Panc1 (cell line): ENCODE data around the gene GIPC3. TPM values are rescaled to one million over a fixed set of nuclear protein-coding genes. Genes with fewer than 3 reads are reported as not detected.
"Not testable (repeated sequence)": the region's sequence is repeated elsewhere in the genome, so short reads cannot be mapped to it uniquely, and the experiment has no call there.

ENCODE experiments used
- ATAC-seq: fragments of 200-7000 bp; cut with Tn5 transposase; 2 replicates; pipeline ENCODE4 v1.9.1; 2020; ENCODE audit warnings: mild to moderate bottlenecking, moderate library complexity
- BruUV-seq: library from RNA; stranded (reverse); fragments of 400-500 nt; replicated peaks from 2 replicates; lab custom pipeline; 2021; lab: Mats Ljungman, UMichigan
- CTCF ChIA-PET: fragments of 300-600 bp; sonication (Branson Sonifier 250); formaldehyde crosslinking; loops from one replicate; lab custom pipeline; 2022; ENCODE audit warnings: antibody characterized with exemption; lab: Charles Lee
- POLR2A ChIA-PET: fragments of 300-600 bp; sonication (Branson Sonifier 250); formaldehyde crosslinking; loops from one replicate; lab custom pipeline; 2022; ENCODE audit warnings: antibody characterized with exemption; lab: Charles Lee
- DNase-seq: peaks from one replicate; pipeline ENCODE4 v3.0.0-alpha.2; 2010; ENCODE audit warnings: low read depth, low spot score
- H3K27ac ChIP-seq: 2 replicates; pipeline ENCODE4 v1.5.1; 2011; ENCODE audit warnings: mild to moderate bottlenecking, low read length, inconsistent platforms
- H3K27me3 ChIP-seq: fragments of 200-500 bp; sonication (Bioruptor generic); 2 replicates; pipeline ENCODE4 v1.6.0; 2014; ENCODE audit warnings: low read length, inconsistent platforms; ENCODE audit not compliant: control insufficient read depth, insufficient read depth
- H3K36me3 ChIP-seq: fragments of 200-500 bp; sonication (Bioruptor generic); 2 replicates; pipeline ENCODE4 v1.5.1; 2014; ENCODE audit warnings: inconsistent platforms, mild to moderate bottlenecking, low read length, moderate library complexity; ENCODE audit not compliant: control insufficient read depth, insufficient read depth
- H3K4me1 ChIP-seq: 2 replicates; pipeline ENCODE4 v1.5.1; 2011; ENCODE audit warnings: inconsistent platforms, mild to moderate bottlenecking, low read length, moderate library complexity; ENCODE audit not compliant: control insufficient read depth, insufficient read depth
- H3K4me3 ChIP-seq, 2 experiments: 2 replicates each; pipeline ENCODE4 v1.5.1; 2011 to 2012; ENCODE audit warnings: low read depth in 2 of 2, low read length in 2 of 2, mild to moderate bottlenecking in 2 of 2, inconsistent platforms in 1 of 2, moderate library complexity in 1 of 2
- H3K9me3 ChIP-seq: fragments of 200-500 bp; sonication (Bioruptor generic); 2 replicates; pipeline ENCODE4 v1.5.1; 2014; ENCODE audit warnings: low read depth, mild to moderate bottlenecking, inconsistent platforms, low read length, moderate library complexity; ENCODE audit not compliant: control insufficient read depth, insufficient read depth
- POLR2AphosphoS5 ChIP-seq: IDR thresholded peaks from 2 replicates; pipeline ENCODE4 v1.6.1; 2012; ENCODE audit warnings: mild to moderate bottlenecking, low read depth, low read length, moderate library complexity
- SIN3A ChIP-seq: IDR thresholded peaks from 2 replicates; pipeline ENCODE4 v1.6.1; 2012; ENCODE audit warnings: low read depth, mild to moderate bottlenecking, low read length, moderate library complexity, borderline replicate concordance; ENCODE audit not compliant: insufficient read depth
- TCF7L2 ChIP-seq: IDR thresholded peaks from 2 replicates; pipeline ENCODE4 v1.6.1; 2011; ENCODE audit warnings: mild to moderate bottlenecking, low read depth, low read length, inconsistent platforms
- in situ Hi-C: cut with HindIII; loops from 2 replicates; pipeline ENCODE4 v1.10.0; 2016; ENCODE audit warnings: low sequenced_read_pairs, low pct_unique_long_range_greater_than_20kb
- intact Hi-C: fragments of 100-400 bp; cut with micrococcal nuclease; formaldehyde crosslinking; loops from one replicate; pipeline ENCODE4 v1.10.0; 2022; ENCODE audit not compliant: unreplicated experiment
- total RNA-seq: library from RNA; stranded (reverse); gene quantifications from one replicate; pipeline ENCODE4 v1.2.1, GENCODE V29; 2021; ENCODE audit not compliant: unreplicated experiment
- TF ChIP-seq, protein P1 (sequence below), 2 experiments: IDR thresholded peaks; 2 replicates each; pipeline ENCODE4 v1.6.1; 2011 to 2012; ENCODE audit warnings: low read depth in 2 of 2, control low read depth in 1 of 2, low read length in 1 of 2, mild to moderate bottlenecking in 1 of 2, moderate library complexity in 1 of 2; ENCODE audit not compliant: insufficient read depth in 1 of 2
- TF ChIP-seq, protein P2 (sequence below): fragments of 450-650 bp; IDR thresholded peaks from 2 replicates; pipeline ENCODE4 v1.5.1; 2017; ENCODE audit warnings: mild to moderate bottlenecking

Gene GIPC3
- total RNA-seq, 1 experiment from 2014 or later: 0.92 TPM

DNA sequence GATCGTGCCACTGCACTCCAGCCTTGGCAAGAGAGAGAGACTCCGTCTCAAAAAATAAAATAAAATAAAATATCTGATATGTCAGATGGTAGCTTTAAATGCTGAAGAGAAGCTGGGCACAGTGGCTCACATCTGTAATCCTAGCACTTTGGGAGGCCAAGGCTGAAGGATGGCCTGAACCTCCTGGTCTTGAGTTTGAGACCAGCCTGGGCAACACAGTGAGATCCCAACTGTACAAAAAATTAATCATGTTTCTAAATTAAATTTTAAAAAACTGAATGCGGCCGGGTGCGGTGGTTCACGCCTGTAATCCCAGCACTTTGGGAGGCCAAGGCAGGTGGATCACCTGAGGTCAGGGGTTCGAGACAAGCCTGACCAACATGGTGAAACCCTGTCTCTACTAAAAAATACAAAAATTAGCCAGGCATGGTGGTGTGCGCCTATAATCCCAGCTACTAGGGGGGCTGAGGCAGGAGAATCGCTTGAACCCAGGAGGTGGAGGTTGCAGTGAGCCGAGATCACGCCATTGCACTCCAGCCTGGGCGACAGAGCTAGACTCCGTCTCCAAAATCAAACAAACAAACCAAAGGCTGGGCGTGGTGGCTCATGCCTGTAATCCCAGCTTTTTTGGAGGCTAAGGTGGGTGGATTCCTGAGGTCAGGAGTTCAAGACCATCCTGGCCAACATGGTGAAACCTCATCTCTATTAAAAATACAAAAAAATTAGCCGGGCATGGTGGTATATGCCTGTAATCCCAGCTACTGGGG is 1.1 kb upstream of the GIPC3 start:
- in situ Hi-C loops, POLR2A ChIA-PET, H3K27me3 ChIP-seq, BruUV-seq, ATAC-seq, H3K4me1 ChIP-seq, intact Hi-C loops, DNase-seq, H3K36me3 ChIP-seq, CTCF ChIA-PET, H3K9me3 ChIP-seq, H3K4me3 ChIP-seq, H3K27ac ChIP-seq: not testable (repeated sequence)

DNA sequence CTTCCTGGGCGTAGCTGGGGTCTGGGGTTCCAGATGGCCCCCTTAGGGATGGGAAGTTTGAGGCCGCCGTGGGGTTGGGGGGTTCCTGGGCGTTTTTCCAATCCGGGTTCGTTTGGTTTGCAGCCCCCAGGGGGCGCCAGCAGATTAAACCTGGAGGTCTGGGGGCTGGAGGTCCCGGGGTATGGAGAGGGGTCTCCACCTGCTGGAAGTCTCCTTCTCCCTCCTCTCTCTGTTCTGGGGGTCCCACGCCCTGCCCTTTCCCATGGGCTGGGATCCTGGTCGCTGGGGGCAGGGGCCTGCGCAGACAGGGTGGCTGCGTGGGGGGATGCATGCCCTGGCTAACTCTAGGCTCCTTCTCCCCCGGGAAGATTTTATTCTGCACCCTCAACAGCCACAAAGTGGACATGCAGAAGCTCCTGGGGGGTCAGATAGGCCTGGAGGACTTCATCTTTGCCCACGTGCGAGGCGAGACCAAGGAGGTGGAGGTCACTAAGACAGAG is 899 bp downstream of the GIPC3 start:
- H3K9me3 ChIP-seq: no peaks in the 10 kb centered on the region
- ChIA-PET POLR2A (no interaction called here), CTCF (no interaction called here)
- ATAC-seq (peak; percentile 32; the same call in 1 of the 2 replicates), DNase-seq (no peak)
- no peak overlapping the region for H3K27ac ChIP-seq
- H3K27me3 ChIP-seq: no peaks in the 10 kb centered on the region
- H3K4me1 ChIP-seq: no peaks in the 10 kb centered on the region
- H3K4me3 ChIP-seq: peak overlapping the region; percentile 22 to 37
- no peaks in the 10 kb centered on the region for H3K36me3 ChIP-seq
- BruUV-seq: no TSS peak
- TF ChIP-seq, protein P1, sequence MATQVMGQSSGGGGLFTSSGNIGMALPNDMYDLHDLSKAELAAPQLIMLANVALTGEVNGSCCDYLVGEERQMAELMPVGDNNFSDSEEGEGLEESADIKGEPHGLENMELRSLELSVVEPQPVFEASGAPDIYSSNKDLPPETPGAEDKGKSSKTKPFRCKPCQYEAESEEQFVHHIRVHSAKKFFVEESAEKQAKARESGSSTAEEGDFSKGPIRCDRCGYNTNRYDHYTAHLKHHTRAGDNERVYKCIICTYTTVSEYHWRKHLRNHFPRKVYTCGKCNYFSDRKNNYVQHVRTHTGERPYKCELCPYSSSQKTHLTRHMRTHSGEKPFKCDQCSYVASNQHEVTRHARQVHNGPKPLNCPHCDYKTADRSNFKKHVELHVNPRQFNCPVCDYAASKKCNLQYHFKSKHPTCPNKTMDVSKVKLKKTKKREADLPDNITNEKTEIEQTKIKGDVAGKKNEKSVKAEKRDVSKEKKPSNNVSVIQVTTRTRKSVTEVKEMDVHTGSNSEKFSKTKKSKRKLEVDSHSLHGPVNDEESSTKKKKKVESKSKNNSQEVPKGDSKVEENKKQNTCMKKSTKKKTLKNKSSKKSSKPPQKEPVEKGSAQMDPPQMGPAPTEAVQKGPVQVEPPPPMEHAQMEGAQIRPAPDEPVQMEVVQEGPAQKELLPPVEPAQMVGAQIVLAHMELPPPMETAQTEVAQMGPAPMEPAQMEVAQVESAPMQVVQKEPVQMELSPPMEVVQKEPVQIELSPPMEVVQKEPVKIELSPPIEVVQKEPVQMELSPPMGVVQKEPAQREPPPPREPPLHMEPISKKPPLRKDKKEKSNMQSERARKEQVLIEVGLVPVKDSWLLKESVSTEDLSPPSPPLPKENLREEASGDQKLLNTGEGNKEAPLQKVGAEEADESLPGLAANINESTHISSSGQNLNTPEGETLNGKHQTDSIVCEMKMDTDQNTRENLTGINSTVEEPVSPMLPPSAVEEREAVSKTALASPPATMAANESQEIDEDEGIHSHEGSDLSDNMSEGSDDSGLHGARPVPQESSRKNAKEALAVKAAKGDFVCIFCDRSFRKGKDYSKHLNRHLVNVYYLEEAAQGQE (IDR thresholded peaks at IDR 0.05; ENCODE audit: insufficient read depth in 1 of 2, low read depth in 2 of 2, low read length in 1 of 2): no peak
- TF ChIP-seq, protein P2, sequence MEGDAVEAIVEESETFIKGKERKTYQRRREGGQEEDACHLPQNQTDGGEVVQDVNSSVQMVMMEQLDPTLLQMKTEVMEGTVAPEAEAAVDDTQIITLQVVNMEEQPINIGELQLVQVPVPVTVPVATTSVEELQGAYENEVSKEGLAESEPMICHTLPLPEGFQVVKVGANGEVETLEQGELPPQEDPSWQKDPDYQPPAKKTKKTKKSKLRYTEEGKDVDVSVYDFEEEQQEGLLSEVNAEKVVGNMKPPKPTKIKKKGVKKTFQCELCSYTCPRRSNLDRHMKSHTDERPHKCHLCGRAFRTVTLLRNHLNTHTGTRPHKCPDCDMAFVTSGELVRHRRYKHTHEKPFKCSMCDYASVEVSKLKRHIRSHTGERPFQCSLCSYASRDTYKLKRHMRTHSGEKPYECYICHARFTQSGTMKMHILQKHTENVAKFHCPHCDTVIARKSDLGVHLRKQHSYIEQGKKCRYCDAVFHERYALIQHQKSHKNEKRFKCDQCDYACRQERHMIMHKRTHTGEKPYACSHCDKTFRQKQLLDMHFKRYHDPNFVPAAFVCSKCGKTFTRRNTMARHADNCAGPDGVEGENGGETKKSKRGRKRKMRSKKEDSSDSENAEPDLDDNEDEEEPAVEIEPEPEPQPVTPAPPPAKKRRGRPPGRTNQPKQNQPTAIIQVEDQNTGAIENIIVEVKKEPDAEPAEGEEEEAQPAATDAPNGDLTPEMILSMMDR: peak; percentile 83
- TF ChIP-seq POLR2AphosphoS5: no peak
- intact Hi-C loops (no loop called here), in situ Hi-C loops (no loop called here)

DNA sequence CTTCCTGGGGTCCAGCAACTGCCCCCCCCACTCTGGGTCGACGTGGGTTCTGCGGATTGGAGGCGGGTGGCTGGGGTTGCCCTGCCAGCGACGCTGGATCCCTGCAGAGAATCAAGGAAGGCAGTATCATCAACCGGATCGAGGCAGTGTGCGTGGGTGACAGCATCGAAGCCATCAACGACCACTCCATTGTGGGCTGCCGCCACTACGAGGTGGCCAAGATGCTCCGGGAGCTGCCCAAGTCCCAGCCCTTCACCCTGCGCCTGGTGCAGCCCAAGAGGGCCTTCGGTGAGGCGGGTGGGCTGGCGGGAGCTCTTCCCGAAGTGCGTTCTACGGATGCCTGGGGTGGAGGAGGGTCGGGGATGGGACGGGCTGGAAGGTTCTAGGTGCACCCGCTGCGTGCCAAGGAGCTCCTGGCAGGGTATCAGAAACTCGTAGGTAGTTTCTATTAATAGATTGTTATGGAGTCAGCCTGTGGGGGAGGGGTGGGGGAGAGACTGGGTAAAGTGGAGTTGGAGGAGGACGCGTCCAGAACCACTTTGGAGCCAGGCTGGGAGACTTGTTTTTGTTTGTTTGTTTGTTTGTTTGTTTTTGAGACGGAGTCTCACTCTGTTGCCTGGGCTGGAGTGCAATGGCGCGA is 1.5 kb downstream of the GIPC3 start:
- ChIA-PET CTCF (no interaction called here), POLR2A (no interaction called here)
- Histone ChIP-seq H3K4me1 (no peaks in the 10 kb centered on the region), H3K27me3 (no peaks in the 10 kb centered on the region), H3K4me3 (no peak overlapping the region), H3K9me3 (no peaks in the 10 kb centered on the region), H3K36me3 (no peaks in the 10 kb centered on the region), H3K27ac (no peak overlapping the region)
- BruUV-seq: no TSS peak
- ATAC-seq (peak; percentile 42; the same call in 1 of the 2 replicates), DNase-seq (no peak)
- TF ChIP-seq, protein P1 (IDR thresholded peaks at IDR 0.05; ENCODE audit: insufficient read depth in 1 of 2, low read depth in 2 of 2, low read length in 1 of 2): no peak
- TF ChIP-seq, protein P2: no peak
- no peak for TF ChIP-seq TCF7L2
- TF ChIP-seq SIN3A: no peak
- no peak for TF ChIP-seq POLR2AphosphoS5
- intact Hi-C loops: no loop called here
- in situ Hi-C loops: no loop called here
